Neutrophil (primary cell): ENCODE data around the gene ERAP2.
"Not testable (repeated sequence)": the region's sequence is repeated elsewhere in the genome, so short reads cannot be mapped to it uniquely, and the experiment has no call there.

Source experiments
- H3K27ac ChIP-seq: fragments of 200-600 bp; sonication (generic); 2 replicates; pipeline ENCODE4 v1.5.1; 2016; ENCODE audit warnings: mild to moderate bottlenecking, moderate library complexity
- H3K27me3 ChIP-seq: fragments of 200-600 bp; sonication (generic); 2 replicates; pipeline ENCODE4 v1.6.0; 2016; ENCODE audit warnings: mild to moderate bottlenecking
- H3K36me3 ChIP-seq: fragments of 200-600 bp; sonication (generic); 2 replicates; pipeline ENCODE4 v1.5.1; 2017
- H3K4me1 ChIP-seq, 2 experiments: fragments of 200-600 bp in 1 of 2; sonication (generic) in 1 of 2; 1 replicate in 1 of 2; 2 replicates in 1 of 2; pipeline versions ENCODE4 v1.5.1 to v1.6.1; 2013 to 2016; ENCODE audit warnings: low read depth in 1 of 2, low read length in 1 of 2, mild to moderate bottlenecking in 1 of 2, moderate library complexity in 1 of 2; ENCODE audit not compliant: control insufficient read depth in 1 of 2, insufficient read depth in 1 of 2
- H3K4me3 ChIP-seq, 2 experiments: fragments of 200-600 bp in 1 of 2; sonication (generic) in 1 of 2; 1 replicate in 1 of 2; 2 replicates in 1 of 2; pipeline ENCODE4 v1.5.1; 2013 to 2016; ENCODE audit warnings: low read depth in 1 of 2, low read length in 1 of 2, mild to moderate bottlenecking in 1 of 2, moderate library complexity in 1 of 2
- H3K9me3 ChIP-seq: fragments of 200-600 bp; sonication (generic); 2 replicates; pipeline ENCODE4 v1.5.1; 2016
- TF ChIP-seq, protein P1 (sequence below): fragments of 200-600 bp; sonication (generic); IDR thresholded peaks from 2 replicates; pipeline ENCODE4 v1.5.1; 2016; ENCODE audit warnings: antibody characterized with exemption

Gene ERAP2

GRCh38 chr5:96928931-96929708, 52.8 kb downstream of the ERAP2 start:
- Histone ChIP-seq H3K27ac (no peak overlapping the region), H3K27me3 (no peaks in the 10 kb centered on the region), H3K4me3 (no peak overlapping the region), H3K4me1 (peaks cover 20 to 21% of the 10 kb centered on the region in 2 experiments), H3K36me3 (no peaks in the 10 kb centered on the region), H3K9me3 (no peaks in the 10 kb centered on the region)
- TF ChIP-seq, protein P1, sequence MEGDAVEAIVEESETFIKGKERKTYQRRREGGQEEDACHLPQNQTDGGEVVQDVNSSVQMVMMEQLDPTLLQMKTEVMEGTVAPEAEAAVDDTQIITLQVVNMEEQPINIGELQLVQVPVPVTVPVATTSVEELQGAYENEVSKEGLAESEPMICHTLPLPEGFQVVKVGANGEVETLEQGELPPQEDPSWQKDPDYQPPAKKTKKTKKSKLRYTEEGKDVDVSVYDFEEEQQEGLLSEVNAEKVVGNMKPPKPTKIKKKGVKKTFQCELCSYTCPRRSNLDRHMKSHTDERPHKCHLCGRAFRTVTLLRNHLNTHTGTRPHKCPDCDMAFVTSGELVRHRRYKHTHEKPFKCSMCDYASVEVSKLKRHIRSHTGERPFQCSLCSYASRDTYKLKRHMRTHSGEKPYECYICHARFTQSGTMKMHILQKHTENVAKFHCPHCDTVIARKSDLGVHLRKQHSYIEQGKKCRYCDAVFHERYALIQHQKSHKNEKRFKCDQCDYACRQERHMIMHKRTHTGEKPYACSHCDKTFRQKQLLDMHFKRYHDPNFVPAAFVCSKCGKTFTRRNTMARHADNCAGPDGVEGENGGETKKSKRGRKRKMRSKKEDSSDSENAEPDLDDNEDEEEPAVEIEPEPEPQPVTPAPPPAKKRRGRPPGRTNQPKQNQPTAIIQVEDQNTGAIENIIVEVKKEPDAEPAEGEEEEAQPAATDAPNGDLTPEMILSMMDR = no peak

DNA sequence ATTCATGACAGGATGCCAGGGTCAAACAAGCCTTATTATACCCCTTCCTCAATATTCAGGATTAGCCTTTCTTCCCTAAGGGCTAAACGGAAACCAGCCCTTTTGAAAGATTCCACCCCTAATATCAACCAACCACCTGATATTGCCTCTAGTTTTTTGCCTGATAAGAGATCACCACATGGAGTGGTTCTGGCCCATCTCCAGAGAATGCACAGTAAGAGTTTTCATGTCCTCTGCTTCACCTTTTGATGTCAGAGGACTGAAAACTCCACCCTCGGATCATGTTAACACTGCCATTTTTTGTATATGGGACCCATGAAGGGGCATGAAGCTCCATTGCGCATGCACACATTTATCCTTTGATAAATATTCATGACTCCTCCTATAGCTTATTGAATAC, 53.8 kb downstream of the ERAP2 start:
- H3K27ac ChIP-seq = no peak overlapping the region
- H3K4me1 ChIP-seq = peaks cover 24 to 25% of the 10 kb centered on the region in 2 experiments
- no peak overlapping the region for H3K4me3 ChIP-seq
- no peaks in the 10 kb centered on the region for H3K36me3 ChIP-seq
- TF ChIP-seq, protein P1 = no peak
- no peaks in the 10 kb centered on the region for H3K9me3 ChIP-seq
- H3K27me3 ChIP-seq = no peaks in the 10 kb centered on the region

DNA sequence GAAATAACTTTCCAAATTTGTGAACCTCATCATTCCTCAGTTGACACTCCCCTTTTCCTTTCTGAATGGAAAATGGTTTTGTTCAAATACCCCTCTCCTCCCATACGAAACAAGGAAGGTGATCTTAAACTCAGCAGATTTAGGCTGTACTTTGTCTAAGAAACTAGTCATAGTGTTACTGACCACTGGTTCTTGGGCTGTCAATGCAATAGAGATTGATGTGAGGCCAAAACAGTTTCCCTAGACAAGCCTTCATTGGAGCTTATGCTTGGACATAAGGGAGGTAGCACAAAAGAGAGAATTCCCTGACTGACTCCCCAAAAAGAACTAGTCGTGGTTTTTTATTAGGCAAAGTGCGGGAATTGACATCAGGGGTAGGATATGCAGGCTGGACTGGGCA, 54.3 kb downstream of the ERAP2 start:
- Histone ChIP-seq H3K4me3 (no peak overlapping the region), H3K36me3 (no peaks in the 10 kb centered on the region), H3K9me3 (no peaks in the 10 kb centered on the region), H3K4me1 (peaks cover 24 to 25% of the 10 kb centered on the region in 2 experiments), H3K27me3 (no peaks in the 10 kb centered on the region), H3K27ac (no peak overlapping the region)
- TF ChIP-seq, protein P1 = no peak

DNA sequence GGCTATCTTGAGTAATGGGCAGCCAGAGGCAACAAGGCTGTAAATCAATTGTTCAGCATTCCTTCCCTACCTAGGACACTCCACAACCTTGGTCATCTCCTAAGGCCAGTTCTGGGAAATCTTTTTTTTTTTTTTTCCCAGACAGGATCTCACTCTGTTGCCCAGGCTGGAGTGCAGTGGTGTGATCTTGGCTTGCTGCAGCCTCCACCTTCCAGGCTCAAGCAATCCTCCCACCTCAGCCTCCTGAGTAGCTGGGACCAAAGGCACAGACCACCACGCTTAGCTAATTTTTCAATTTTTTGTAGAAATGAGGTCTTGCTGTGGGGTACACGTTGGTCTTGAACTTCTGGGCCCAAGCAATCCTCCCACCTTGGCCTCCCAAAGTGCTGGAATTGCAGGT, 54.7 kb downstream of the ERAP2 start:
- H3K27ac ChIP-seq, H3K36me3 ChIP-seq, H3K4me3 ChIP-seq, H3K27me3 ChIP-seq, H3K9me3 ChIP-seq: not testable (repeated sequence)
- peaks cover 24 to 25% of the 10 kb centered on the region in 2 experiments for H3K4me1 ChIP-seq

- peaks cover 25 to 26% of the 10 kb centered on the region in 2 experiments for H3K4me1 ChIP-seq
Measured at GRCh38 chr5:96931605-96932004, 55.3 kb downstream of the ERAP2 start.

GRCh38 chr5:96932026-96932425, 55.7 kb downstream of the ERAP2 start:
- Histone ChIP-seq H3K4me3 (no peak overlapping the region), H3K27me3 (no peaks in the 10 kb centered on the region), H3K36me3 (no peaks in the 10 kb centered on the region), H3K9me3 (no peaks in the 10 kb centered on the region), H3K27ac (no peak overlapping the region), H3K4me1 (peaks cover 29 to 30% of the 10 kb centered on the region in 2 experiments)
- TF ChIP-seq, protein P1 = no peak

More at GRCh38 chr5:96931605-96932004, 55.3 kb downstream of the ERAP2 start:
- Histone ChIP-seq H3K36me3 (no peaks in the 10 kb centered on the region), H3K27ac (no peak overlapping the region), H3K27me3 (no peaks in the 10 kb centered on the region), H3K9me3 (no peaks in the 10 kb centered on the region), H3K4me3 (no peak overlapping the region)
- TF ChIP-seq, protein P1 = no peak
